Glutamatergic neuron (in vitro differentiated cells): Measurements from ENCODE around the gene GSAP. TPM values are rescaled to one million over a fixed set of nuclear protein-coding genes. Genes with fewer than 3 reads are reported as not detected.

Experiments
- total RNA-seq: library from RNA; stranded (reverse); fragmentation: NEBNext Ultra II Directional; extraction: Animal tissue kit (Norgen Biotek cat#: 25700); gene quantifications from one replicate; pipeline ENCODE4 v1.2.1, GENCODE V29; 2021; ENCODE audit not compliant: unreplicated experiment

Gene GSAP
- total RNA-seq, 1 donor from 2014 or later = 0.76 TPM

Other genes with a start within 250 kb of the GSAP start
- not detected for gene FGL2, start 216.5 kb downstream of the GSAP start, total RNA-seq
- gene PTPN12, start 120.9 kb upstream of the GSAP start, total RNA-seq = 106 TPM